Measurements from ENCODE around the gene ENDOV.
"Not testable (repeated sequence)": the region's sequence is repeated elsewhere in the genome, so short reads cannot be mapped to it uniquely, and the experiment has no call there.

ENDOV gene

GRCh38 chr17:80386341-80386740, 28.6 kb upstream of the ENDOV start:
- DNase-seq (ENCODE audit: low read depth) = no peak

GRCh38 chr17:80387071-80387470, 27.9 kb upstream of the ENDOV start:
- no peak overlapping the region for H3K4me3 ChIP-seq (ENCODE audit: low read depth, low read length)
- DNase-seq (ENCODE audit: low read depth) = no peak

More at GRCh38 chr17:80386341-80386740, 28.6 kb upstream of the ENDOV start:
- no peak overlapping the region for H3K4me3 ChIP-seq (ENCODE audit: low read depth, low read length)

GRCh38 chr17:80388175-80388574, 26.8 kb upstream of the ENDOV start:
- no peak for DNase-seq (ENCODE audit: low read depth)

GRCh38 chr17:80388601-80389000, 26.4 kb upstream of the ENDOV start:
- DNase-seq (ENCODE audit: low read depth) = no peak
- H3K4me3 ChIP-seq (ENCODE audit: low read depth, low read length) = no peak overlapping the region

More at GRCh38 chr17:80388175-80388574, 26.8 kb upstream of the ENDOV start:
- H3K4me3 ChIP-seq (ENCODE audit: low read depth, low read length) = no peak overlapping the region

- H3K4me3 ChIP-seq (ENCODE audit: low read depth, low read length) = no peak overlapping the region
- peak; percentile 22 for DNase-seq (ENCODE audit: low read depth)
Measured at GRCh38 chr17:80389011-80389995, 25.7 kb upstream of the ENDOV start.

- DNase-seq (ENCODE audit: low read depth) = no peak
- H3K4me3 ChIP-seq (ENCODE audit: low read depth, low read length) = no peak overlapping the region
Measured at GRCh38 chr17:80393241-80393890, 21.6 kb upstream of the ENDOV start.

- H3K4me3 ChIP-seq (ENCODE audit: low read depth, low read length) = no peak overlapping the region
- no peak for DNase-seq (ENCODE audit: low read depth)
Measured at GRCh38 chr17:80393961-80394360, 21.0 kb upstream of the ENDOV start.

- no peak for DNase-seq (ENCODE audit: low read depth)
Measured at GRCh38 chr17:80394629-80395216, 20.2 kb upstream of the ENDOV start.

GRCh38 chr17:80395402-80396151, 19.4 kb upstream of the ENDOV start:
- no peak overlapping the region for H3K4me3 ChIP-seq (ENCODE audit: low read depth, low read length)
- DNase-seq (ENCODE audit: low read depth) = no peak

More at GRCh38 chr17:80394629-80395216, 20.2 kb upstream of the ENDOV start:
- H3K4me3 ChIP-seq (ENCODE audit: low read depth, low read length) = no peak overlapping the region

GRCh38 chr17:80396157-80397033, 18.6 kb upstream of the ENDOV start:
- H3K4me3 ChIP-seq (ENCODE audit: low read depth, low read length) = no peak overlapping the region
- no peak for DNase-seq (ENCODE audit: low read depth)

GRCh38 chr17:80397034-80397387, 18.0 kb upstream of the ENDOV start:
- no peak for DNase-seq (ENCODE audit: low read depth)
- no peak overlapping the region for H3K4me3 ChIP-seq (ENCODE audit: low read depth, low read length)

GRCh38 chr17:80397686-80398085, 17.3 kb upstream of the ENDOV start:
- DNase-seq (ENCODE audit: low read depth) = no peak
- no peak overlapping the region for H3K4me3 ChIP-seq (ENCODE audit: low read depth, low read length)

- not testable (repeated sequence) for H3K4me3 ChIP-seq (ENCODE audit: low read depth, low read length); DNase-seq (ENCODE audit: low read depth)
Measured at GRCh38 chr17:80401086-80401485, 13.9 kb upstream of the ENDOV start.

GRCh38 chr17:80402102-80402501, 12.9 kb upstream of the ENDOV start:
- not testable (repeated sequence) for DNase-seq (ENCODE audit: low read depth); H3K4me3 ChIP-seq (ENCODE audit: low read depth, low read length)

GRCh38 chr17:80402959-80403358, 12.0 kb upstream of the ENDOV start:
- no peak for DNase-seq (ENCODE audit: low read depth)
- H3K4me3 ChIP-seq (ENCODE audit: low read depth, low read length) = no peak overlapping the region

GRCh38 chr17:80406146-80406545, 8.8 kb upstream of the ENDOV start:
- no peak overlapping the region for H3K4me3 ChIP-seq (ENCODE audit: low read depth, low read length)
- DNase-seq (ENCODE audit: low read depth) = no peak

- not testable (repeated sequence) for H3K4me3 ChIP-seq (ENCODE audit: low read depth, low read length); DNase-seq (ENCODE audit: low read depth)
Measured at GRCh38 chr17:80407917-80408316, 7.0 kb upstream of the ENDOV start.

GRCh38 chr17:80408872-80409271, 6.1 kb upstream of the ENDOV start:
- DNase-seq (ENCODE audit: low read depth) = no peak

GRCh38 chr17:80409626-80410025, 5.3 kb upstream of the ENDOV start:
- H3K4me3 ChIP-seq (ENCODE audit: low read depth, low read length) = no peak overlapping the region
- no peak for DNase-seq (ENCODE audit: low read depth)

More at GRCh38 chr17:80408872-80409271, 6.1 kb upstream of the ENDOV start:
- no peak overlapping the region for H3K4me3 ChIP-seq (ENCODE audit: low read depth, low read length)
